GM23248 (cell line): Measurements from ENCODE around the gene PIP5K1C.

ENCODE experiments used
- EZH2 ChIP-seq: fragments of 200-600 bp; sonication (generic); IDR thresholded peaks from 2 replicates; pipeline ENCODE4 v1.6.1; 2018; ENCODE audit warnings: antibody characterized with exemption, mild to moderate bottlenecking; ENCODE audit not compliant: insufficient read depth, poor library complexity, severe bottlenecking
- EZH2phosphoT487 ChIP-seq: fragments of 200-600 bp; sonication (generic); IDR thresholded peaks from 2 replicates; pipeline ENCODE4 v1.6.1; 2018; ENCODE audit warnings: antibody characterized with exemption, moderate library complexity, mild to moderate bottlenecking, low read depth; ENCODE audit not compliant: insufficient read depth

DNA sequence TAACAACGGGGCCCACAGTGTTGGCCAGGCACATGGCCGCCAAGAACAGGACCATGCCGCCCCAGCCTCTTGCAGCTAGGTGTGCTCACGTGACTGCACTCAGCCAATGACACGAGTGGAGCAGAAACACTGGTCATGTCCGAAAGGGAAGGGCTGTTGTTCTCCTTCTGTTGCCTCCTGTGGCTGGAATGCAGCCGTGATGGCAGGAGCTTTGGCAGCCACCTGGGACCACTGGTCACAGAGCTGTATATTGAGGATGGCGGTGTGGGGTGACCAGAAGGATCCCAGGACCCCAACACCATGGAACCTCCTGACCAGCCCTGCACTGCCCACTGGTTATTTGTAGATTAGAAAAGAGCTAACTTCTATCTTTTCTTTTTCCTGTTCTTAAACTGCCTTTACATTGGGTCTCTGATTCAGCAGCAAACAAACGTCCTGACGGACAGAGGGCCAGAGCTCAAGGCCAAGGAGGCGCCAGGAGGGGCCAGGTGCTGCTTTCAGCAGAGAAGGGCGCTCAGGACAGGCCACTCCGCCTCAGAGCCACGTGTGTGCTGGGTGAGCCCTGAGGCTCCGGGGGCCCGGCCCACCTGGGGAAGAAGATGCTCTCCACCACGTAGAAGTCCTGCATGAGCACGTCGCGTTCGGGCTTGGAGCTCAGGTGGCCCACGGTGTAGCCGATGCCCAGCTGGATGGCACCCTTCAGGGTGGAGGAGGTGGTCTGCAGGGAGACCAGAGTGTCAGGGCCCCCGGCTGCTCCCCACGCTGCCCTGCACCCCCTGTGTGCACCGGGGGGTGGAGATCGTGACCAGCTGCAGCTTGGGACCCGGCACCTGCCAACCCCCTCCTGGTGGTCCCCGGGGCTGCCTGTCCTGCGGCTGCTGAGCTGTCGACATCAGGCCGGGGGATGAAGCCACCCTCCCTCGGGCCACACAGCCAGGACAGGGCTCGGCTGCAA is 38.7 kb downstream of the PIP5K1C start:
- TF ChIP-seq EZH2 (no peak), EZH2phosphoT487 (no peak)
